B cell (primary cell): ENCODE results near the gene PPP2R2D.

Experiments
- EZH2 ChIP-seq: IDR thresholded peaks from 2 replicates; pipeline ENCODE4 v1.6.1; 2012; ENCODE audit warnings: borderline replicate concordance, low read depth, mild to moderate bottlenecking, moderate library complexity, low read length; ENCODE audit not compliant: insufficient read depth, poor library complexity, severe bottlenecking
- TF ChIP-seq, protein P1 (sequence below): fragments of 200-600 bp; IDR thresholded peaks from one replicate; pipeline ENCODE4 v1.8.0; 2022; ENCODE audit warnings: antibody characterized with exemption, mild to moderate bottlenecking

DNA sequence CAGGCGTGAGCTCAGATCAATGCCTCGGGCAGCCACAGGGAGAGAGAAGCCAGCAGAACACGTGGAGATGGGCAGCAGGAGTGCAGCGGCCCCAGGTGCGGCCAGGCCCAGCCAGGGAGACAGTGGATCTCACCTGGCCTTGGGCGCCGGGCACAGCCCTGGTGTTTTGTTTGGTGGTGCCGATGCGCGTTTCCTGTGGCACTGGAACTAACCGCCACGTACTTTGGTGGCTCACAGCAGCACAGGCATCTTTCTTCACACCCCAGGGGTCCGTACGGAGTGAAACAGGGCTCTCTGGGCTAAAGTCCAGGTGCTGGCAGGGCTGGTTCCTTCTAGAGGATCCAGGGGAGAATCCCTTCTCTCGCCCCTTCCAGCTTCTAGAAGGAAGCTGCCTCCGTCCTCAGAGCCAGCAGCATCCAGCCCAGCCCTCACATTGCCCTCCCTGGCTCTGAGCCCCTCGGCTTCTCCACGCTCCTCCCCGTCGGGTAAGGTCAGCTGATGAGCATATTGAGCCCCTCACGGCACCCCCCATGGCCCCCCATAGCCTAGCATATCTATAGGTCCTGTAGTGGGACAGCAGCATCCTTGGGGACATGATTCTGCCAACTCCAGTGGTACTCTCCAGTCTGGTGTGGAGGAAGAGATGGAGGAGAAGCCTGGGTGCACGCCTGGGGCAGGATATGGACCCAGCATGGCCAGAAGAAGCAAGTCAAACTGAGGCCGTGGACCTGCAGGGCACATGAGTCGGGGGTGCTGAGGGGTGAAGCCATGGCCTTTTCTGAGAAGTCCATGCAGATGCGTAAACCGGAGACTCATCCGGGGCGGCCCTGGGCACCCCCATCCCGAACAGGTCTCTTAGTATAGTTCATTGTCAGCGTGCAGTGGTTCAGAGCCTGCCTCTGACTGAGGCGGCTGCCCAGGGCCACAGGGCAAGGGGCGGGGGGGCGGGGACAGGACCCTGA is 43.4 kb upstream of the PPP2R2D start:
- TF ChIP-seq, protein P1, sequence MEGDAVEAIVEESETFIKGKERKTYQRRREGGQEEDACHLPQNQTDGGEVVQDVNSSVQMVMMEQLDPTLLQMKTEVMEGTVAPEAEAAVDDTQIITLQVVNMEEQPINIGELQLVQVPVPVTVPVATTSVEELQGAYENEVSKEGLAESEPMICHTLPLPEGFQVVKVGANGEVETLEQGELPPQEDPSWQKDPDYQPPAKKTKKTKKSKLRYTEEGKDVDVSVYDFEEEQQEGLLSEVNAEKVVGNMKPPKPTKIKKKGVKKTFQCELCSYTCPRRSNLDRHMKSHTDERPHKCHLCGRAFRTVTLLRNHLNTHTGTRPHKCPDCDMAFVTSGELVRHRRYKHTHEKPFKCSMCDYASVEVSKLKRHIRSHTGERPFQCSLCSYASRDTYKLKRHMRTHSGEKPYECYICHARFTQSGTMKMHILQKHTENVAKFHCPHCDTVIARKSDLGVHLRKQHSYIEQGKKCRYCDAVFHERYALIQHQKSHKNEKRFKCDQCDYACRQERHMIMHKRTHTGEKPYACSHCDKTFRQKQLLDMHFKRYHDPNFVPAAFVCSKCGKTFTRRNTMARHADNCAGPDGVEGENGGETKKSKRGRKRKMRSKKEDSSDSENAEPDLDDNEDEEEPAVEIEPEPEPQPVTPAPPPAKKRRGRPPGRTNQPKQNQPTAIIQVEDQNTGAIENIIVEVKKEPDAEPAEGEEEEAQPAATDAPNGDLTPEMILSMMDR, result no peak
- no peak for TF ChIP-seq EZH2
